Upper lobe of right lung (tissue), 1 donor: ENCODE results near the gene LRRC2. TPM values are rescaled to one million over a fixed set of nuclear protein-coding genes. Genes with fewer than 3 reads are reported as not detected.
"Not testable (repeated sequence)": the region's sequence is repeated elsewhere in the genome, so short reads cannot be mapped to it uniquely, and the experiment has no call there.

ENCODE experiments used
- ATAC-seq: fragments of 200-7000 bp; cut with Tn5 transposase; one replicate; pipeline ENCODE4 v1.9.1; 2020; ENCODE audit warnings: mild to moderate bottlenecking, moderate library complexity
- DNase-seq: peaks from one replicate; pipeline ENCODE4 v3.0.0-alpha.2; 2020
- H3K27ac ChIP-seq: fragments of 200-600 bp; one replicate; pipeline ENCODE4 v1.8.0; 2022
- H3K27me3 ChIP-seq: fragments of 200-600 bp; one replicate; pipeline ENCODE4 v1.8.0; 2022; ENCODE audit warnings: mild to moderate bottlenecking
- H3K36me3 ChIP-seq: fragments of 200-600 bp; one replicate; pipeline ENCODE4 v1.8.0; 2022
- H3K4me1 ChIP-seq: fragments of 200-600 bp; one replicate; pipeline ENCODE4 v1.8.0; 2022
- H3K4me3 ChIP-seq: fragments of 200-600 bp; one replicate; pipeline ENCODE4 v1.8.0; 2022; ENCODE audit warnings: mild to moderate bottlenecking
- H3K9me3 ChIP-seq: fragments of 200-600 bp; one replicate; pipeline ENCODE4 v1.8.0; 2022
- intact Hi-C: fragments of 100-400 bp; cut with DNase I; formaldehyde crosslinking; loops from one replicate; pipeline ENCODE4 v1.11.0; 2022
- total RNA-seq: library from RNA; stranded (reverse); fragmentation: NEBNext Ultra II Directional; extraction: Animal tissue kit (Norgen Biotek cat#: 25700); gene quantifications from one replicate; pipeline ENCODE4 v1.2.1, GENCODE V29; 2021
- TF ChIP-seq, protein P1 (sequence below): fragments of 200-600 bp; IDR thresholded peaks from one replicate; pipeline ENCODE4 v1.8.0; 2022; ENCODE audit warnings: antibody characterized with exemption
- donor health status: DM: no; HTN: yes; CAD: no; lungs with severe emphysema.

LRRC2 gene
- total RNA-seq, 1 donor from 2014 or later = 2.9 TPM

DNA sequence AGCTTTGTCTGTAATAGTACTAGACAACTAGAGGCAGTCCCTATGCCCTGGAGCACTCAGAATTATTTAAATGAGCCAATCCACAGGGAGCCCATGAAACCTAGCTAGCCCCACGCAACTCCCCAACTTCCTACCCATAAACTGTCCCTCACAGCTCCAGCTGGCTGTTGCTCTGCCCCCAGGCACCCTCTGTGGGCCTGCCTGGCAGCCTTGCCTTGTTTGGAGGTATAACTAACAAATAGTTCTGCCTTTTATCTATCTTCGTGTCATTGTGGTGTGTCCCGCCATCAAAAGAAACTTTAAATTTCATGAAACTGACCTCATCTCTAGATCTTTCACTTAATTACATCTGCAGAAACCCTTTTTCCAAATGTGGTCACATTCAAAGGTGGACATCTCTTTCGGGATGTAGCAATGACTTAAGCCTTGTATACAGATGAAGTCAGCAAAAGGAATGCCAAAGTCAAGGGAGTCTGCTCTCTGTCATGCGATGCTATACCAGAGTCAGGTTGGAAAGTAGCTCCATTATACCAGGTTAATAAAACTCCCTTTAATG is 70.1 kb downstream of the LRRC2 start:
- H3K4me1 ChIP-seq = no peaks in the 10 kb centered on the region
- TF ChIP-seq, protein P1, sequence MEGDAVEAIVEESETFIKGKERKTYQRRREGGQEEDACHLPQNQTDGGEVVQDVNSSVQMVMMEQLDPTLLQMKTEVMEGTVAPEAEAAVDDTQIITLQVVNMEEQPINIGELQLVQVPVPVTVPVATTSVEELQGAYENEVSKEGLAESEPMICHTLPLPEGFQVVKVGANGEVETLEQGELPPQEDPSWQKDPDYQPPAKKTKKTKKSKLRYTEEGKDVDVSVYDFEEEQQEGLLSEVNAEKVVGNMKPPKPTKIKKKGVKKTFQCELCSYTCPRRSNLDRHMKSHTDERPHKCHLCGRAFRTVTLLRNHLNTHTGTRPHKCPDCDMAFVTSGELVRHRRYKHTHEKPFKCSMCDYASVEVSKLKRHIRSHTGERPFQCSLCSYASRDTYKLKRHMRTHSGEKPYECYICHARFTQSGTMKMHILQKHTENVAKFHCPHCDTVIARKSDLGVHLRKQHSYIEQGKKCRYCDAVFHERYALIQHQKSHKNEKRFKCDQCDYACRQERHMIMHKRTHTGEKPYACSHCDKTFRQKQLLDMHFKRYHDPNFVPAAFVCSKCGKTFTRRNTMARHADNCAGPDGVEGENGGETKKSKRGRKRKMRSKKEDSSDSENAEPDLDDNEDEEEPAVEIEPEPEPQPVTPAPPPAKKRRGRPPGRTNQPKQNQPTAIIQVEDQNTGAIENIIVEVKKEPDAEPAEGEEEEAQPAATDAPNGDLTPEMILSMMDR = no peak
- H3K9me3 ChIP-seq = no peaks in the 10 kb centered on the region
- no peaks in the 10 kb centered on the region for H3K27me3 ChIP-seq
- H3K36me3 ChIP-seq = no peaks in the 10 kb centered on the region
- H3K27ac ChIP-seq = no peak overlapping the region
- ATAC-seq (no peak), DNase-seq (no peak)
- intact Hi-C loops = loop anchor here (10.0 kb wide), 1 partner anchor 129 kb away; no protein-coding TSS in a partner anchor
- H3K4me3 ChIP-seq = no peak overlapping the region

DNA sequence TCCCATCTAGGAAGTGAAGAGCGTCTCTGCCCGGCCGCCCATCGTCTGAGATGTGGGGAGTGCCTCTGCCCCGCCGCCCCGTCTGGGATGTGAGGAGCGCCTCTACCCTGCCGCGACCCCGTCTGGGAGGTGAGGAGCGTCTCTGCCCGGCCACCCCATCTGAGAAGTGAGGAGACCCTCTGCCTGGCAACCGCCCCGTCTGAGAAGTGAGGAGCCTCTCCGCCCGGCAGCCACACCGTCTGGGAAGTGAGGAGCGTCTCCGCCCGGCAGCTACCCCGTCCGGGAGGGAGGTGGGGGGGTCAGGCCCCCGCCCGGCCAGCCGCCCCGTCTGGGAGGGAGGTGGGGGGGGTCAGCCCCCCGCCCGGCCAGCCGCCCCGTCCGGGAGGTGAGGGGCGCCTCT is 71.6 kb downstream of the LRRC2 start:
- H3K4me1 ChIP-seq, H3K9me3 ChIP-seq, H3K27ac ChIP-seq, H3K36me3 ChIP-seq, DNase-seq, H3K4me3 ChIP-seq, H3K27me3 ChIP-seq, ATAC-seq: not testable (repeated sequence)
- intact Hi-C loops = loop anchor here (10.0 kb wide), 1 partner anchor 130 kb away; no protein-coding TSS in a partner anchor

DNA sequence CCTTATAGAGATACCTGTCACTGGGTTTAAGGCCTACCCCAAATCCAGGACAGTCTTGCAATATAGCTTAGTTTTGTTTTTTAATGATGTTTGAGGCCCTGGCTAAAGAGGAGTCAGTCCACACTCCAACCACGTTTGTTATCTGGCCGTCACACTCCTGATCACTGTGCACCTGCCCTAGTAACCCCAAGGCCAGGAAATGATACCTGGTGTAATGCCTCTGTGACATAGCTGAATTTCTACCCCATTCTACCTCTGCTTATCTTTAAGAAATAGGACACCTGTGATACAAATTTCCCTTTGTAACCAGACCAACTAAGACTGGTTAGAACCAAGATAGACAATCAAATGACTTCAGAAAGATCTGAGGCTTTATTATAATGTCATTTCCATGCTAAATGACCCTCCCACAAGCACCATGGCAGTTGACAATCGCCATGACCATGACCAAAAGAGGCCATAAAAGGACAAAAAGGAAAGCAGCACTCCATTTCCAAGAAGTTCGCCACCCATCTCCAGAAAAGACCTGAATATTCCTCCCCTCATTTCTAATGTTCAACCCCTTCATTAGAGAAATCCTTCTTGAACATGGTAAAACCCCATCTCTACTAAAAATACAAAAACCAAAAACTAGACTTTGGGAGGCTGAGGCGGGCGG is 73.1 kb downstream of the LRRC2 start:
- DNase-seq (no peak), ATAC-seq (no peak)
- TF ChIP-seq, protein P1 = no peak
- intact Hi-C loops = loop anchor here (10.0 kb wide), 1 partner anchor 132 kb away; no protein-coding TSS in a partner anchor
- H3K4me3 ChIP-seq = no peak overlapping the region
- H3K27ac ChIP-seq = no peak overlapping the region
- no peaks in the 10 kb centered on the region for H3K9me3 ChIP-seq
- H3K27me3 ChIP-seq = no peaks in the 10 kb centered on the region
- no peaks in the 10 kb centered on the region for H3K36me3 ChIP-seq
- peaks cover 7% of the 10 kb centered on the region for H3K4me1 ChIP-seq

DNA sequence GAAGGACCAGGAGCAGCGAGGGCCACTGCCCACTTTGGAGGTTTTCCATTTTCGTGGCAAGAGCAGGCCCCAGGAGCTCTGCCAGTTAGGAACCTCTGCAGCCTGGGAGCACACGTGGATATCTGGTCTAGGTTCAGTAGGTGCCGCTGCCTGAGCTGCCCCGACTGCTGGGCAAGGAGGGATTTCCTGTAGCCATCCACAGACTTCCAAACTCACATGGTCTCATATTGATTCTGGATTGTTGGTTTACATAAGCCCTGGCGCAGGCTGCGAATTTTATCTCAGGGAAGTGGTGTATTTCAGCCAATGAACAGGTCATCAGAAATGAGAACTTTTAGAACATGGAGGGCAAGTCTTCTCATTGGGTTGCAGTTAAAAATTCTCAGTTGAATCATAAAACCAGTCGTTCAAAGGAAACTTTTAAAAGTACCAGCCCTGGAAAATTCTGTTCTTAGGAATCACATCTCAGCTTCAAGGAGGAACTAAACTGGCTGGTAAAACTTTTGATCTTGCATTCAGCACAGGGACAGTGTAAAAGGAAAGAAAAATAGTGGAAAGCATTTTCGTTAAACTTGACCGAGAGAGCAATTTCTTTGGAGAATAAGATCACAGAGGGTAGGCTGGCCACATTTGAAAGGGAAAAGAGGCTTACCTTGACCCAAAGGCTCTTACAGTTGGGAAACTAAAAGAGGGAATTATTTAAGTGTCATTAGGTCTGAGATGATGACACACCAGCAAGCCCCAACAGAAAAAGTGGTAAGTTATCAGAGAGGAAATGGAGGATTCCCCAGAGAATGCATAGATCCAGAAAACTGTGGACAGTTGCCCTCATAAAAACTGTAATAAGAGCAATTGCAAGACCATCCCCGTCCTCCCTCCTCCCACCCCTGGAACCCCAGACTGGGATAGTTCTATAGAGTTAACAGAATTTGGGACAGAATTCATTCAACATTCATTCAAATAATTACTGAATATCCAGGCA is 74.7 kb downstream of the LRRC2 start:
- Histone ChIP-seq H3K27ac (no peak overlapping the region), H3K4me1 (peaks cover 7% of the 10 kb centered on the region), H3K9me3 (no peaks in the 10 kb centered on the region), H3K4me3 (no peak overlapping the region), H3K27me3 (no peaks in the 10 kb centered on the region), H3K36me3 (no peaks in the 10 kb centered on the region)
- TF ChIP-seq, protein P1 = no peak
- DNase-seq (no peak), ATAC-seq (no peak)
- intact Hi-C loops = loop anchor here (10.0 kb wide), 1 partner anchor 133 kb away; no protein-coding TSS in a partner anchor

DNA sequence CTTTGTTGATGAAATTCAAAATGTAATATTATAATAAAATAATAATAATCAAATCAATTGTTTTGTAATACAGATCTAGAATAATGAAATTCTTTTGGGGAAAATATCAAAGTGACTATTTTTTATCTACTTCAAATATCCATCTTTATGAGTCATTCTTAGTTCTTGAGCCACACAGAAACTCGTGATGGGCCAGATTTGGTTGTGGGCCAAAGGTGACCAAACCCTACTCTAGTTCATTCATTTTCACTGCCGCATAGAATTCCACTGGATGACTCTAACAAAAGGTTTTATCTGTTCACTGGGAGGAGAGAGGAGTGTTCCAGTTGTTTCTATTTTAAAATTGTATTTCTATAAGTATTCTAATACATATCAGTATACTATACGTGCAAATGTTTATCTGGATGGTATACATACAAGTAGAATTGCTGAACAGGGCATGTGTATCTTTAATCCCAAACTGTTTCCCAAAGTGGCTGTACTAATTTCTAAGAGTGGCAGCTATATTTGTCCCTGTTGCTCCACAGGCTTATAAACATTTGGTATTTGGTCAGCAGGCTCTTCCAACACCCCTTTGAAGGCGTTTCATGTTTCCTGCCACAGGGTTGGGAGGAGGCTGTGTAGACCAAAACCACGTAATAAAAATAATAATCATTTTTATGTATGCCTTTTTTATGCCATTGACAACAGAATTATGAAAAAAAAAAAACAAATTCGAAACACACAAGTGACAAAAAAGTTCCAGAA is 75.6 kb downstream of the LRRC2 start:
- TF ChIP-seq, protein P1 = no peak
- H3K4me1 ChIP-seq = peaks cover 7% of the 10 kb centered on the region
- no peaks in the 10 kb centered on the region for H3K27me3 ChIP-seq
- H3K9me3 ChIP-seq = no peaks in the 10 kb centered on the region
- intact Hi-C loops = loop anchor here (10.0 kb wide), 1 partner anchor 134 kb away; no protein-coding TSS in a partner anchor
- H3K4me3 ChIP-seq = no peak overlapping the region
- DNase-seq (no peak), ATAC-seq (no peak)
- no peak overlapping the region for H3K27ac ChIP-seq
- H3K36me3 ChIP-seq = no peaks in the 10 kb centered on the region
